GM12801 (cell line): Measurements from ENCODE around the gene CD300LG.

Source experiments
- TF ChIP-seq, protein P1 (sequence below): IDR thresholded peaks from one replicate; pipeline ENCODE4 v1.5.1; 2011; ENCODE audit warnings: control low read depth; ENCODE audit not compliant: insufficient read length; ENCODE audit errors: extremely low read depth

The CD300LG gene

DNA sequence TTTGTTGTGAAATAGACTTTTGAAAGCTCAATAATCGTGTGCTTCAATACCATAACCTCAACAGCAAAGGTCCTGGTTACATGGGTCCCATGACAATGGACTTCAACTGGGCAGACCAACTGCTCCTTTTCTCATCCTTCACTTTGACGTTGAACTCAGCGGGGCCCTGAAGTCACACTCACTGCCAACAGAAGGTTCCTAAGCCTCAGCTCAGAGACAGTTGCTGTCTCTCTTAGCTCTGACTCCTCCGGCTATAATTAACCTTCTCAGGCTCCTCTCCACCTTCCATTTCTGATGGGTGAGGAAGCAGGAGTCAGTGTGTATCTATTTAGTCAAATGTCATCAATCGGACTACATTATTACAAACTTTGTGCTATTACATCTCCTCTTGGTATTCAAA lies 37.9 kb upstream of the CD300LG start:
- TF ChIP-seq, protein P1, sequence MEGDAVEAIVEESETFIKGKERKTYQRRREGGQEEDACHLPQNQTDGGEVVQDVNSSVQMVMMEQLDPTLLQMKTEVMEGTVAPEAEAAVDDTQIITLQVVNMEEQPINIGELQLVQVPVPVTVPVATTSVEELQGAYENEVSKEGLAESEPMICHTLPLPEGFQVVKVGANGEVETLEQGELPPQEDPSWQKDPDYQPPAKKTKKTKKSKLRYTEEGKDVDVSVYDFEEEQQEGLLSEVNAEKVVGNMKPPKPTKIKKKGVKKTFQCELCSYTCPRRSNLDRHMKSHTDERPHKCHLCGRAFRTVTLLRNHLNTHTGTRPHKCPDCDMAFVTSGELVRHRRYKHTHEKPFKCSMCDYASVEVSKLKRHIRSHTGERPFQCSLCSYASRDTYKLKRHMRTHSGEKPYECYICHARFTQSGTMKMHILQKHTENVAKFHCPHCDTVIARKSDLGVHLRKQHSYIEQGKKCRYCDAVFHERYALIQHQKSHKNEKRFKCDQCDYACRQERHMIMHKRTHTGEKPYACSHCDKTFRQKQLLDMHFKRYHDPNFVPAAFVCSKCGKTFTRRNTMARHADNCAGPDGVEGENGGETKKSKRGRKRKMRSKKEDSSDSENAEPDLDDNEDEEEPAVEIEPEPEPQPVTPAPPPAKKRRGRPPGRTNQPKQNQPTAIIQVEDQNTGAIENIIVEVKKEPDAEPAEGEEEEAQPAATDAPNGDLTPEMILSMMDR, result no peak

DNA sequence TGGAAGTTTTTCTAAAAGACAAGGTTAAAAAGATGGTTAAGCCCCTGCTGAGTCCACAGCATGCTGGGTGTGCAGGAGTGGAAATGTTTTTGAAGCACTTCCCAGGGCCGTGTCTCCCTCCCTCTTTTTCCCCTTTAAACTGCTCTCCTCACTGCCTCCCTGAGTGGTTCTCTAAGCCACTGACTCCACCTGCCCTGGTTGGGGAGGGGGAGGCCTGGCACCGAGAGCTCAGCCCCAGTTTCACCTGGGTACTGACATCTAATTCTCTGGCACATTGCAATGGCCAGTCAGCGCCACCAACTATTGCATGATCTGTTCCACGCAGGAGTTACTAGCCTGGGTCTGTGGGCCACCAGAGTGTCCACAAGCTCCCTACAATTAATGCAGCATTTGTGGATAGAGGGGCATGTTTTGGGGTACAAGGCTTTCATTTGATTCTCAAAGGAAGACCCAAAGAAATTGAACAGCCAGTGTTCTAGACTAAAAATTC lies 36.7 kb upstream of the CD300LG start:
- TF ChIP-seq, protein P1, result no peak

DNA sequence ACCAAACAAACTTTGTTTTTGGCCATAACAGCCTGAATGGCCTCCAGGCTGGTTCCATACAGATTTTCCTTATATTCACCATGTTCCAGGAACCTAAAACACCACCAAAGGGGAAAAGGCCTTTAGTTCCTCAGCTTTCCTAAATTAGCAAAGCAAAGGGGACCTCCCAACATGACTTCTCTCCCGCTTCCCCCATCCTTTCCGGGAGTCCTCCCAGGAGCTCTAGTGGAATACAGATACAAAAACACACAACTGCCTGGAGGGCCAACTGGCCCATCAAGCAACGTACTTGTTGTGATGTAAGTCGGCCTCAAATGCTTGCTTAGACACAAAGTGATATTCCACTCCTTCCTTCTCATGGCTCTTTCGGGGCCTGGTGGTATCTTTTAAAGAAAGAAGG lies 36.2 kb upstream of the CD300LG start:
- TF ChIP-seq, protein P1, result no peak

DNA sequence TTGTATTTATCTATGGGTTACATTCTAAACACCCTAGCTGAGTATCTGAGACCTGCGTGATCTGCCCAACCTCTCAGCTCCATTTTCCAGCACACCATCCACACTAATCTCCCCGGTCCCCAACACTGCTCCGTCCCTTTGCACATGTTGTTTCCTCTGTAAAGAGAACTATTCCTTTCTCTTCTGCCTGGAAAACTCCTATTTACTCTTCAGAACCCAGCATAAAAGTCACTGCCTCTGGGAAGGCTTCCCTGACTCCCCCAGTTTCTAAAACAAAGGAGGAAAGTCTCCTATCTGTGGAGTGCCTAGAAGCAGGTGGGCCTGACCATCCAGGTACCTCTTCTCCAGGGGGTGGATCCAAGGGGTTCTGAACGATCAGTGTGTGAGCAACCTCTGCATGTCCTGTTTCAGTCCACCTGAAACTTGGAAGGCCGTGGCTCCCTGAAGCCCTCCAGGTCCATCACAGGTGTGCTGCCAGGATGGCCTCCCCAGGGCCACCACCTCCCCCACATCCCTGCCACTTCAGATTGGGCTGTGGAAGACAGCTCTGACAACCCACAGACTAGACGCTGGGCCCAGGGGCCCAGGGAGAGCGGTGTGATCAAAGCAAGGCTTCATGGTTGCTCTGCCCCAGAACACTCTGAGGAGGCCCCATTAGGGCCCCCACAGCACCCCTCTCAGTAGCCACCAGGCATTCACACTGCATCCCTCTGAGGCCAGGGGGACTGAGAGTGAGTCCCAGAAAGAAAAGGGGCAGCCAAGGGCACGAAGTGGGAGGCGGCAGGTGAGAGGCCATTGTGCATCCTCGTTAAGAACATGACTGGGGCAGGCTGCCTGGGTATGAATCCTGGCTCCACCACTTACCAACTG lies 34.3 kb upstream of the CD300LG start:
- TF ChIP-seq, protein P1, result no peak

DNA sequence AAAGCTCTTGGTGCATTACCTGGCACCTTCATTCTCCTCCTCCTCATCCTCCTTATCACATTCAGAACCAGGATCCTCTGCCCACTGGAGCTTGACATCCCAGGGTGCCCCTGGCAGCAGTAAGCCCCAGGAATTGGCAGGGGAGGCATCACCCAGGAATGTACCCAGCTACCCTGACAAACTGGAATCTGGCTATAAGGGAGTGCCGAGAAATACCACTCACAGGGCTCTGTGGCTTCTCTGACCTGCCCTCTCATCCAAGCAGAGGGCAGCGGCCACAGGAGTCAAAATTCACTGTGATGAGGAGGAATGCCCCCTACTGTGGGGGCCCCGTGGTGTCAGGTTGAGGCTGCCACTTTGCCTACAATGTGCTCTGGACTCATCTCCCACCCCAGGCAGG lies 33.6 kb upstream of the CD300LG start:
- TF ChIP-seq, protein P1, result no peak

DNA sequence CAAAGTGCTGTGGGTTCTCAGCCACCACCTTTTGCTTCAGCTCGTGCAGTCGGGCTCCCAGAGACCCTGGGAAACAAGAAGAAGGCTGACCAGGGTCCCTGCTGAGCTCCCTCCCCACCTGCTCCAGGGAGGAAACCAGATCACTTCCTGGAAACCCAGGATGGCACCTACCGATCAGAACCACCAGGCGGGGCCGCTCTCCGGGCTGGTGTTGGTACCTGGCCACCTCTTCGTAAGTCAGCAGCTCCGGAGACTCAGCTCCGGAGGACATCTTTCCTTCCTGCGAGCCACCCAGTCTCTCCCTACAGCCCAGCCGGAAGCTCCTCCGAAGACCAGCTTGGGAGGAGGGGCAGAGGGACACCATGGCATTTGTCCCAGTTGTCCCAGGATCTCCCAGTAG lies 33.0 kb upstream of the CD300LG start:
- TF ChIP-seq, protein P1, result no peak

DNA sequence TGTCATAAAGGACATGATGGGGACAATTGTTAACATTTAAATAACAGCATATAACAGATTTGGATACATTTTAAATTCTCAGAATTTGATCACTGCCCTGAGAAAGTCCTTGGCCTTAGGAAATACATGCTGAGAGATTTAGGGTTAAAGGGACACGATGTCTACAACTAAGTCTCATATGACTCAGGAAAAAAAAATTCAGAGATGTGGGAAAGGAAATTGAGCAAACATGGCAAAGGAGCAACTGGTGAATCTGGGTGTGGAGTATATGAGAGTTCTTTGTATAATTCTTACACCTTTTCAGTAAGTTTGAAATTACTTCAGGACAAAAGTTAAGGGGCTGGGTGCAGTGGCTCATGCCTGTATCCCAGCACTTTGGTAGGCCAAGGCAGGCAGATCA lies 32.3 kb upstream of the CD300LG start:
- TF ChIP-seq, protein P1, result no peak
